Measurements from ENCODE around the gene PTPN4. TPM values are rescaled to one million over a fixed set of nuclear protein-coding genes. Genes with fewer than 3 reads are reported as not detected.

Gene PTPN4
- total and polyA plus RNA-seq, 2 of the 13 experiments (the other 11 are each of a cell fraction or from before 2014, with no cell fraction given) = 20.3 to 34.6 TPM

- no peak for ATAC-seq
- Histone ChIP-seq H3K79me2 (ENCODE audit: insufficient read depth, low read length) (no peaks in the 10 kb centered on the region), H3K36me3 (replicated peaks in 1 of 2; ENCODE audit: control insufficient read depth in 1 of 2, insufficient read depth in 2 of 2, low read length in 2 of 2) (no peaks in the 10 kb centered on the region), H3K4me2 (ENCODE audit: low read depth, low read length) (no peak overlapping the region), H3K27ac (ENCODE audit: extremely low read length, insufficient read depth, low read length) (no peak overlapping the region), H3K4me3 (replicated peaks in 1 of 3; ENCODE audit: insufficient read depth in 1 of 3, low read depth in 2 of 3, low read length in 3 of 3) (no peak overlapping the region), H3K27me3 (ENCODE audit: control insufficient read depth in 1 of 2, insufficient read depth in 2 of 2, low read length in 2 of 2) (peaks cover 9 to 45% of the 10 kb centered on the region in 2 experiments; a peak in 4 of 5 replicates), H4K20me1 (ENCODE audit: insufficient read depth, low read length) (no peaks in the 10 kb centered on the region), H3K4me1 (ENCODE audit: insufficient read depth, low read length) (peaks cover 24% of the 10 kb centered on the region), H3K9ac (ENCODE audit: insufficient read depth, low read depth, low read length) (no peak overlapping the region), H2AFZ (ENCODE audit: low read length) (no peak overlapping the region), H3K9me3 (ENCODE audit: low read length) (no peaks in the 10 kb centered on the region)
- intact Hi-C loops (cut with micrococcal nuclease; ENCODE audit: unreplicated experiment) = no loop called here
- DNase-seq (ENCODE audit: low spot score) = no peak
- TF ChIP-seq ZNF75D (CRISPR knock-in tag; IDR thresholded peaks at IDR 0.05; ENCODE audit: borderline replicate concordance) = no peak
- TF ChIP-seq ZNF281 (CRISPR knock-in tag; IDR thresholded peaks at IDR 0.05; ENCODE audit: borderline replicate concordance) = no peak
- TF ChIP-seq, protein P1, sequence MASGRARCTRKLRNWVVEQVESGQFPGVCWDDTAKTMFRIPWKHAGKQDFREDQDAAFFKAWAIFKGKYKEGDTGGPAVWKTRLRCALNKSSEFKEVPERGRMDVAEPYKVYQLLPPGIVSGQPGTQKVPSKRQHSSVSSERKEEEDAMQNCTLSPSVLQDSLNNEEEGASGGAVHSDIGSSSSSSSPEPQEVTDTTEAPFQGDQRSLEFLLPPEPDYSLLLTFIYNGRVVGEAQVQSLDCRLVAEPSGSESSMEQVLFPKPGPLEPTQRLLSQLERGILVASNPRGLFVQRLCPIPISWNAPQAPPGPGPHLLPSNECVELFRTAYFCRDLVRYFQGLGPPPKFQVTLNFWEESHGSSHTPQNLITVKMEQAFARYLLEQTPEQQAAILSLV (CRISPR knock-in tag; IDR thresholded peaks at IDR 0.05; ENCODE audit: borderline replicate concordance) = no peak
- TF ChIP-seq HIVEP1 (CRISPR knock-in tag; IDR thresholded peaks at IDR 0.05) = no peak
- no peak for TF ChIP-seq ZNF564 (CRISPR knock-in tag; IDR thresholded peaks at IDR 0.05)
- TF ChIP-seq RARA (CRISPR knock-in tag; IDR thresholded peaks at IDR 0.05) = no peak
- no TSS peak for BruUV-seq (replicated peaks)
- ChIA-PET POLR2A (no interaction called here), CTCF (ENCODE audit: low intra/inter-chr PET ratio, low total read pairs) (no interaction called here)
- no peak for FAIRE-seq
- 69% methylated on average over 9 of the region's 9 CpGs for WGBS (ENCODE audit: low lambda C conversion rate)
- in situ Hi-C loops (cut with HindIII; ENCODE audit: extremely low pct_ligation_motif_present, low pct_unique_long_range_greater_than_20kb) = no loop called here
These were observed 48.4 kb upstream of the PTPN4 start for GRCh38 chr2:119711352-119711751.

All from HepG2 (cell line).